GM12872 (cell line): ENCODE data around the gene P3H2.

ENCODE experiments used
- TF ChIP-seq, protein P1 (sequence below): IDR thresholded peaks from 3 replicates; pipeline ENCODE4 v1.5.1; 2011; ENCODE audit warnings: low read depth, mild to moderate bottlenecking, low read length, moderate library complexity; ENCODE audit not compliant: insufficient read depth

P3H2 gene

GRCh38 chr3:190130696-190131095 lies 10.0 kb upstream of the P3H2 start:
- TF ChIP-seq, protein P1, sequence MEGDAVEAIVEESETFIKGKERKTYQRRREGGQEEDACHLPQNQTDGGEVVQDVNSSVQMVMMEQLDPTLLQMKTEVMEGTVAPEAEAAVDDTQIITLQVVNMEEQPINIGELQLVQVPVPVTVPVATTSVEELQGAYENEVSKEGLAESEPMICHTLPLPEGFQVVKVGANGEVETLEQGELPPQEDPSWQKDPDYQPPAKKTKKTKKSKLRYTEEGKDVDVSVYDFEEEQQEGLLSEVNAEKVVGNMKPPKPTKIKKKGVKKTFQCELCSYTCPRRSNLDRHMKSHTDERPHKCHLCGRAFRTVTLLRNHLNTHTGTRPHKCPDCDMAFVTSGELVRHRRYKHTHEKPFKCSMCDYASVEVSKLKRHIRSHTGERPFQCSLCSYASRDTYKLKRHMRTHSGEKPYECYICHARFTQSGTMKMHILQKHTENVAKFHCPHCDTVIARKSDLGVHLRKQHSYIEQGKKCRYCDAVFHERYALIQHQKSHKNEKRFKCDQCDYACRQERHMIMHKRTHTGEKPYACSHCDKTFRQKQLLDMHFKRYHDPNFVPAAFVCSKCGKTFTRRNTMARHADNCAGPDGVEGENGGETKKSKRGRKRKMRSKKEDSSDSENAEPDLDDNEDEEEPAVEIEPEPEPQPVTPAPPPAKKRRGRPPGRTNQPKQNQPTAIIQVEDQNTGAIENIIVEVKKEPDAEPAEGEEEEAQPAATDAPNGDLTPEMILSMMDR: no peak

DNA sequence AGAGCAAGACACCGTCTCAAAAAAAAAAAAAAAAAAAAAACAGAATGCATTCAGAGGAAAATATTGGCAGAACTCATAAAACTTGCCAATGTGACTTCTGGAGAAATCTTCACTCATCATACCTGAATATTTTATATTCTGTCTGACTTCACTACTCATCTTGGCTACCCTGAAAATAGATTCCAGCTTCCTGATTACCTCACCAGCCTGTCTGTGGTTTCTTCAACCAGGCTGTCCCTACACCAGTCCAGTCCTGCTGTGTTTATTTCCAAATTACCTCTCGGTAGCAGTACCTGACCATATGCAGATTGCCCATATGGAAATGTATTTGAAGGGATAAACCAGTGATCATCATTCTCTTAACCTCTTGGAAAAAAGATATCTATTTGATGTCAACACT lies 9.3 kb upstream of the P3H2 start:
- TF ChIP-seq, protein P1: no peak

DNA sequence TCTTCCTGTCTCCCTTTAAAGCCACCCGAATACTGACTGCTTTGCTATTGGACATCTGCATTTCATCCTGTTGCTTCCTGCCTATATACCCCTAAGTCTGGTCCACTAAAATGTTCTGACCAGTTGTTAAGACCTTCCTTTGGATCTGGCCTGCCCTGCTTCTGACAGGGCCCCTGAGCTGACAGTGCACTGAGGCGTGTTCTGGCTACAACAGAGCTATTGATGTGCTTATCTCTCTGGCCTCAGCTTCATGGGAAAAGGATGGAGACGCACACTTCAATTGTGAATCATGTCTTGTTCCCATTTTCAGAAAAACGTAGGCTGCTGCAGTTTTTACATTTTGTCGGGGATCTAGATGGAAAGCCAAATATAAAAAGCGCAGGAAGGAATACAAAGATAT lies 7.1 kb upstream of the P3H2 start:
- TF ChIP-seq, protein P1: no peak

DNA sequence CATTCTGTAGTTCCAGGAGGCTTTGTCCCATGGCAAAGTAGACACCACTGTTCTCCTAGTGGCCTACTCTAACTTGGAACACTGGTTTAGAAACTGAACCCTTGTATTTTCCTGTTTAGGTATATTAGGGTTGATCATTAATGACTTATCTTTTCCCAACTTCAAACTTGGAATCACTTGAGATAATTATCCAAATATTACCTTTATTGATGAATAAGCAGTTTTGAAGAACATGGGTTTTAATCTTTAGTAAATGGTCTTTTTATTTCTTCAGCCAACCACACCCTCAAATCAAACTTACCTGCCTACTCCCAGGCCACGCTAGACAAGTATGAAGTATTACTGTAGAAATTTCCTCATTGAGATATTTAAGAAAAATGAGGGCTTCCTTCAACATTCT lies 6.5 kb upstream of the P3H2 start:
- TF ChIP-seq, protein P1: no peak

DNA sequence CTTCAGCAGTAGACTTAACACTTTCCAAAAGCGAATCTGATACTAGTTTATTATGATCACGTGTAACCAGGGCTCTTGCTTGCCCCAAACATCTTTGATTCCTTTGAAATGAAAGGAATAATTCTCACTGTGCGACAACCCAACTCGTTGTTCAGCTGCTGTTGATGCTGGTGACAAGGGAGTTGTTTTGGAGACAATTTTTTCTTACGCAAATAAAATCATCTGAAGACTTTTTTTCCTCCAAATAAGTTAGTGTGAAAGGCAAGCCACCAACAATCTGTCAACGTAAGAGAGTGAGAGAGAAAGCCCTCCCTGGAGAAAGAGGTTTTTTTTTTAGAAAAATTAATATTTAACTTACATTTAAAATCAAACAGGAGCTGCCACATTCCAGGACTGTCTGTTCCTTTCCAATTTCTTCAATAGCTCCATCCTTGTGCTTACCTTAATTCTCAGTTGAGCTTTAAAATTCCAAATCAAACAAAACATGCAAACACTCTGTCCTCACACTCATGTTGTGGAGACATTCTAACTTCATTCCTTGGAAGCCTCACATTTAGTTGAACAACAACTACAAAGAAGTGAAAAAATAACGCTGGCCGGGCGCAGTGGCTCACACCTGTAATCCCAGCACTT lies 4.9 kb upstream of the P3H2 start:
- TF ChIP-seq, protein P1: no peak

DNA sequence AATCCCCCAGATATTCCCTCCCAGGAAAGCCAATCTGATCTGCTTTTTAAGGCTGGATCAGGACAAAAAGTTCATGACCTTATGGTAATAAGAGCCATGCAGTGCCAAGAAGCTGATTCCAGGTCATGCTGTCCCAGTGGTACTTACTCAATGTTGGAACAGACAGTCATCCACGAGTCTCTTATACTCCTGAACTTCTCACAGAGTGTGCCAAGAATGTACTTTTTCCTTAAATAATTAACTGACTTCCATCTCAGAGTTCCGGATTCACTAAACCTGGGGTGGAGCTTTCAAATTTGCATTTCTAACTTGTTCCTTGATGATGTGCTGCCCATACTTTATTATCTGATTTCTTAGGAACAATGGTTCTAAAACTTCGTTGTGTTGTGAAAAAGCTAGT lies 3.4 kb upstream of the P3H2 start:
- TF ChIP-seq, protein P1: no peak

GRCh38 chr3:190122198-190122771 lies 1.6 kb upstream of the P3H2 start:
- TF ChIP-seq, protein P1: no peak
